Measurements from ENCODE around the gene PACRG.

The PACRG gene

DNA sequence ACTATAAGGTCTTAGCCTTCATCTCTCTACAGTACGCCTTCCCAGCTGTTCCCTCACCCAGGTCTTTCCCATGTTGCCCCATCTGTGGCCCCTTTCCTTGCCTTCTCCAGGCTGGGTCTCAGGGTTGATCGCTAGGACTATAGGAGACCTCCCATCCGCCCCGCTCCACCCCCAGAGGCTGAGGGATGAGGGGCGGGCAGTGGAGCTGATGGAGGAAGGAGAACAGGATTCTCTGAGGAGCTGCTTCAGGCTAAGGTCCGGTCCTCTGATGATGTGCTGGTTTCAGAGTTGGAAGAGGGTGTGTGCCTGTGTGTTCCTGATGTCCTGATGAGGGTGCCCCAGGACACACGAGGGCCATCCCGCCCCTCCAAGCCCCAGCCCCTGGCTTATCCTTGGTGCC, 531.9 kb downstream of the PACRG start:
- DNase-seq: no peak

DNA sequence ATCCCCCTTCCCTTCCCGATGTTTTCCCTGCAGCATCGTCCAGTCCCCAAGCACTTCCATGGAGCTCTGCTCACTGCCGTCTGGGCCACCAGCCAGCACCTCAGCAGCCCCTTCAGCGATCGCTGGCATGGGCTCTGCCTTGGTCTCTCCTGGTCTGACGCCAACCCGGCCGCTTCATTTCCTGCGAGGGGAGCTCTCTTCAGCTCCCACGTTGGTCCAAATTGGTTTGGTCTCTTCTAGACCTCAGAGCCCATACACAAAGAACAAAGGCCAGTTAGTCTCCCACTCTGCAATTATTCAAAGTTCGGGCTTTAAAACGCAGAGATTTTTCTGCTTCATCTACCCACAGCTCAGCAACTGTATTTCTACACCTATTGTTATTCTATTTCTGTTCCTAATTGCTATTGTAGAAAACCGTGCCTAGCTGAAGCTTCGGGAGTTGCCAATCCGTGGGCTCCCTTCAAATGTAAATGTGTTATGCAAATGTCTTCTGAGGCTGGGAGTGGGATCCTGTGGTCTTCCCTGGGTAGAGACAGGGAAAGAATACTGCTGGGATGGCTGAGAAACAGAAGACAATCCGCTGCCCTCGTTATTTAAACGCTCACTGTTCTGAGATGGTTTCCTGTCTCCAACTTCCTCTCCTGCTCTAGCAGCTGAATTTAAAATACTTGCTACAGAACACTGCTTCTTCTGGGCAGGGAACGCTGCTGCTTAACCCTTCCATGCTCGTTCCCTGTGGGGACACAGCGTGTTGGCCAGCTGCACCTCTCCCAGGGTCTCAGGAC, 532.5 kb downstream of the PACRG start:
- DNase-seq: no peak

DNA sequence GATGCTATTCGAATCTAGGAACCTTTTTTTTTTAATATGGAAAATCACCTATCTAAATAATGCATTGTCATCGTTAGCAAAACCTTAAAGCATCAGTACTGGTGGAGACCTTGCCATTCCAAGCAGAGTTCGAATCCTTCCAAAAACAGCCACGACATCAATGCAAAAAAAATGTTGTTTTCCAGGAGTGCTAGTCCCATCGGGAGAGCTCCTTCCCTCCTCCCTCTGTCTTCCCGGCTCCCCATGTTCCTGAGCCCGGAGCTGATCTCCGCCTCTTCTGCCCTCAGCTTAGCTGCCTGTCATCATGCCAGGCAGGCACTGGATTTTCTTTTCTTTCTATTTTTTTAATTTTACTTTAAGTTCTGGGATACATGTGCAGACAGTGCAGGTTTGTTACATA, 533.1 kb downstream of the PACRG start:
- DNase-seq: no peak

DNA sequence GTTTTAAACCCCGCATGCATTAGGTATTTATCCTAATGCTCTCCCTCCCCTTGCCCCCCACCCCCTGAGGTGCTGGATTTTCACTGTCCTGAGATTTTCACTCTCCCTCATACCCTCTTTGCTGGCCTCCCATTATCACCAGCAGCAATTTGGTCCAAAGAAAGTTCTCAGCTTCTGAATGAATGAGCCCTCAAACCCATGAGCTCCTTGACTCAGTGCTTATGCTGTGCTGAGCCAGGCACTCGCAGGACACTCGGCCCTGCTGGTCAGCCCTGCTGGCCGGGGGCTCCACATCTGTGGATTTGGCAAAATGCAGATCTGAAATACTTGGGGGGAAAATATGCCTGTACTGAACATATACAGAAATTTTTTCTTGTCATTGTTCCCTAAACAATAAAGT, 533.6 kb downstream of the PACRG start:
- DNase-seq: no peak

DNA sequence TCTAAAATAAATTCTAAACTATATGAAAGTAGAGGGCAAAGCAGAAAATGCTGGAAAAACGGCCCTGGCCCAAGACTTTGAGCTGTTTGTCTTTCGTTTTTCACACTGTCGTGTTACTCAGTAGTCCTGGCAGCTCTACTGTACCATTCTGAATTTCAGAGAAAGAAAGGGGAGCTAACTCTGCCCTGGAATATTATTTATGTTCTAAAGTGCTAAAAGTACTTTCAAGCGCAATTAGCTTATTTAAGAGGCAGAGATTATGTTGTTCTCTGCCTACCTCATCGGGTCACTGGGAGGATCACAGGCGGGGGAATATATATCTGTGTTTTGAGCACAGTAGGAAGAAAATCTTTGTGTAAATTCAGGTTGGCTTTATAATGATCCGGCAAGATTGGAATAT, 534.3 kb downstream of the PACRG start:
- no peak for DNase-seq

DNA sequence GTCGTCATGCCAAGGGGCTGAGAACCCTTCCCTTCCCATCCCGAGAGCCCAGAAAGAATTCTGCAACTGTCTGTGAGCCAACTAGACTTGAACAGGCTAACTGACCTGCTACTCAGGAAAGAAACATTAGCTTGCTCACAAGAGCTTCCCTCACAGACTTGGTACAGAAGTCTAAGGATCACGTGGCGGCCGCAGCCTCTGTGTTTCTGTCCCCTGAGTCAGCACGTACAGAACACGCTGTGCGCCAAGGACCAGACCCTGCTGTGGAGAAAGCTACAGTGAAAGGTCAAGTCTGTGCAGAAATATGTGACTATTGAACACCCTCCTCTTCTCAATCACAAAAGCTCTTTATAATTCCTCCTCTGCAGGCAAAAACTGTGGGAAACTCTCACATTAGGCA, 535.4 kb downstream of the PACRG start:
- no peak for DNase-seq

DNA sequence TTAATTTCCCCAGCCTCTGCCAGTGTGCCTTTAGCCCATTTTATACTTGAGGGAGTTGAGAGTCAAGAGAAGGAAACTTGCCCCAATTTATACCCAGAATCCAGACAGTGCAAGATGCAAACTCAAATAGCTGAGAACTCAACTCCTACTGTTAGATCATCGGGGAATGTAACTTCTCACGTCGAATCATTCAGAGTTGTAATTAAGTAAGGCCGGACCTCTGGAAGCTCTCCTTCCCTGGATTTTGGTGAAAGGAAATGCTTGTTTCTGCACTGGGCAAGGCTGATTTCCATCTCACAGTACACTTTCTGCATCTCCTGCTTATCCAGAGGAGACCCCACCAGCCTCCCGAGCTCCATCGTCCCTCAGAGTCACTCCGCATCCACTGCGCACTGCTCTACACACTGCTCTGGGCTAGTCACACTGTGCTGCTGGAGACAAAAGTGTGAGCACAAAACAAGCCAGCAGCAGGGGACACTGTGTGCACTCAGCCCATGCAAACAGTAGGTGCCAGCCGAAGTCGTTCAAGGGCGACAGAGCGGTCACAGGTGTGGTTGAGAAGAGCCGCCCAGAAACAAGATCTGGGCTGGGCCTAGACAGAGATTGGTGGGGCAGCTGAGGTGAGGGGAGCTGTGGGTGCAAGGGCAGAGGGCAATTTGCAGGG, 536.4 kb downstream of the PACRG start:
- no peak for DNase-seq

DNA sequence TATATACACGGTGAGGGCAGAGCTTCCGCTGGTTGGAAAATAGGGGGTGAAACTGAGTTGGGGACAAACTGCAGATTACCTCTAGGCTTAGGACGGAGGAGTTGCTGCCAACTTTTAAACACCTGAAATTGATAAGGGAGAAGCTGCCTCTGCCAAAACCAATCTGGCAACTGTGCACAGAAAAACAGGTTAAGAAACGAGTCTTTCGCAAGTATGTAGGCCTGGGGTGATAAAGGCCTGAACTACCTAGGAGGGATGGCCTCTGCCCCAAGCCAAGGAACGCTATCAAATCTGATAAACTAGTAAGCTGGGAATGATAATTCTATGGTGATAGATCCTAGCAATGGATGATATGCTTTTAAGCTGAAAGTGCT, 536.9 kb downstream of the PACRG start:
- DNase-seq: no peak

DNA sequence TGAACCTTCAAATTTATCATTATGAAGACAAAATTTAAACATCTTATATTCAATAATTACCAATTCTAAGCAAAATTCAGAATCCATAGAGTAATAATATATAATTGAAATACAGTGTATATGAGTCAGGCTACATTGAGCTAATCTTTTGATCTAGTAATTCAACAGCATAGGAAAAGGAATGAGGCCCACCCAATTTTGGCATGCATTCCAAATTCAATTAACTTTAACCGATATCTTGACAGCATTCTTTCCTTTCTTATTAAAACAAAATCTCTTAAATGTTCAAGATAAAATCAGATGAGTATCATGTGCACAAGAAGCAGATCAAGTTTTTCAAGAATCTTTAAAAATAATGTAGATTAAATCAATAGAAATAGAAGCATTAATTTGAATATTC, 553.9 kb downstream of the PACRG start:
- no peak for DNase-seq

DNA sequence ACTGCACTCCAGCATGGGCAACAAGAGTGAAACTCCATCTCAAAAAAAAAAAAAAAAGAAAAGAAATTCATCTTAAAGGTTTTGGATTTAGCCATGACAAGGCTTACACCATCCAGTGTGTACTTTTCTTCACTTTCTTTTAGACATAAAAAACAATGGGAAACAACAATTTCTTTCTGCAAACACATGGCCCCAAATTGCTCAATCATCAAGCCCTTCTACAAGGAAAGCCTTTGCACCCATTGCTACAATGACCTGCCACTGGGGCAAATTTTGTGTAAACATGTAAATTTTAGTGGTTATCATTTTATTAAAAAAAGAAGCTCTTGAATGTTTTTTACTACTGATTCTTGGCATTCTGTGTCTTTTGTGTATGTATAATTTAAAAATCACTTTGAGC, 554.9 kb downstream of the PACRG start:
- DNase-seq: no peak

DNA sequence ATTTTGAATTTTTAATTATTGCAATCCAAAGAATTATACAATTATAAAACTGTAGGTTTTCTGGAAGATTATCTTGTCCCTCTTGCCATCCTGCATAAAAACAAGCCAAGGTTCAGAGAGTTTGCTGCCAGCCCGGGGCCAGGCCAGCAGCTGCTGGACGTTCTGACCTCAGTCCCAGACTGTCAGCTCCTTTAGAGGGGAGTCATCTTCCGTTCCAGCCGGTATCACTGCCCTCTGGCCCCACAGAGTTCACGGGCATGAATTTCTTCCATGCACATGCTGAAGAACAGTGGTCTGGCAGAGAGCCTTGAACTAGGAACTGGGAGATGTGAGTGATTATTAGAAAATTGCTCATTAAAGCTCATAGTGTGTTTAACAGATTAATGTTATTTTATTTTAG, 556.4 kb downstream of the PACRG start:
- no peak for DNase-seq

DNA sequence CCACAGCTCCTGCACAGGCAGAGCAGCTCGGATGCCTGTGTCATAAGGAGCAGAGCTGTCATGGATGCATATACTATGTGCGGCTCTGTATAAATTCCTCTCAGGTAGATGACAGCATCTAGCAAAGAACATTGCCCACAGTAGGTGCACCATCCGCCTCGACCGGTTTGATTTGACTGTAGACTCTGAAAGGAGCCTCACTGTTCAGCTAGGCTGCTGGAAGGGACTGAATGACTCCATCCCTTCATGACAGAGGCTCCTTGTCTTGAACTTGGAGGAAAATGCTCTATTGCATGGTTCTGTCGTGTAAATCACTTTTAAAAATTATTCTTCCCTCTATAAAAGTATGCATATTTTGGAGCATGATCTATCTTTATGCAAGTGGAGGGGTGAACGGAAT, 557.9 kb downstream of the PACRG start:
- no peak for DNase-seq

DNA sequence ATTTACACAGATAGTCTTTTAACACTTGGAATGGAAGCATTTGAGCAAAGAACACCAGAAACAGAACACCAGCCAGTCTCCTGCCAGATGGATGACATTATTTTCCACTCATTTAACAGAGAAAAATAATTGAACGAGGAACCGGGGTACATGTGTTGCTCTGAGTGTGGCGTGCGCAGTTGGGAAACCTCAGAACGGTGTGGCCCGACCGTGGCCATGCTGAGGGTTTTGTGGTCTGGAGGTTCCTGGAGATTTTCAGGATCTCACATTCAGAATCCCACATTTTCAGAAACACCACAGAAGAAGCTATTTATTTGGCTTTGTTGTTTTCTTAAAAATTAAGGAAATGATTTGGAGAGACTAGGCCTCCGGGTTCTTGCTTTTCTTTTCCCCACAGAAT, 559.9 kb downstream of the PACRG start:
- no peak for DNase-seq

DNA sequence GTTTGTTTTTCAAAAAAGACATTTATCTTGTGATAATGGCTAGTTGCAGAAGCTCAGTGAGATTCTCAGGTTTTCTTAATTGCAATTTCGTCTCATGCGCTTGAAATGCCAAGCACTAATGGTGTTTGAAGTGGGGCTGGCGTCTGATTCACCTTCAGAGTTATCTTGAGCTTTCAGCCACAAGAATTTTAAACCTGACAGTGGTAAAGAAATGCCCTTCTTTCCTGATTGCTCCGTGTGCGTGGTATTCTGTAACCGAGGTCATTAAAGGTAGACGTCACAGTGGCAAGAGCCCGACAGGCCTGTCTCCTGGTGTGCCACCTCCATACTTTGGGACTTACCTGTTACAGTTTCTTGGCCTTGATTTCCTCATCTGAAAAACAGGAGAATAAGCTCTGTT, 560.3 kb downstream of the PACRG start:
- no peak for DNase-seq

DNA sequence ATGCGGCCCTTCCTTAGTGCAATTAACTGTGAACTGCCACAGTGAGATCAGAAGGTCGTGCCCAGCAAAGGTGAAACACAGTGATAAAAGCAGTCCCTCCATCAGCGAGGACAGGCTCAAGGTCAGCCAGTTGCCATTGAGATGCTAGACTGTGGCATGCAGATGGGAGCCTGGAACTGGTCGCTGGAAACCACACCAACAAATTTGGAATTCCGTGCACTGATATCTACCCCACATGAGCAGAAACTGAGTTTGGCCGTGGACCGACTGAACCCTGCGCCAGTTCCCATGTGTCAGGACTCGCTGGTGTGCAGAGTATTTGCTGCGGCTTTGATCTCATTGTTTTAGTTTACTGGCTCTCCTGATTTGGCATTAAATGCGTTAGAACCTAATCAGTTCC, 561.1 kb downstream of the PACRG start:
- no peak for DNase-seq

DNA sequence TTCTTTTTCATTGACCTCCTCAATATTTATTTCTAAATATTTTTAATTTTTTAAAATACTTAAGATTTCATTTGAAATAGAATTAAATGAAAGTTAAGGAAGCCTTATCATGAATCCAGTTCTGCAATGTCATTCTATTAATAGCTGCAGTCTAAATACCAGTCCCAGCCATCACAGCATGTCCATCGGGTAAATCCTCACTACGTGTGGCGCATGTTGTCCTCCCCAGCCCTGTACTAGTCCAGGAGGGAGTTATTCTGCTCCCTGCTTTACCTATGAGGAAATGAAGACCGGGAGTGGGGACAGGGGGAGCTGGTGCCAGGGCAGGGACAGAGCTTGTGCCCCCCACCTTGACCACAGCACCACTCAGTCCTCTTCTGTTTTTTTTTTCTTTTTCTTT, 561.7 kb downstream of the PACRG start:
- DNase-seq: no peak

DNA sequence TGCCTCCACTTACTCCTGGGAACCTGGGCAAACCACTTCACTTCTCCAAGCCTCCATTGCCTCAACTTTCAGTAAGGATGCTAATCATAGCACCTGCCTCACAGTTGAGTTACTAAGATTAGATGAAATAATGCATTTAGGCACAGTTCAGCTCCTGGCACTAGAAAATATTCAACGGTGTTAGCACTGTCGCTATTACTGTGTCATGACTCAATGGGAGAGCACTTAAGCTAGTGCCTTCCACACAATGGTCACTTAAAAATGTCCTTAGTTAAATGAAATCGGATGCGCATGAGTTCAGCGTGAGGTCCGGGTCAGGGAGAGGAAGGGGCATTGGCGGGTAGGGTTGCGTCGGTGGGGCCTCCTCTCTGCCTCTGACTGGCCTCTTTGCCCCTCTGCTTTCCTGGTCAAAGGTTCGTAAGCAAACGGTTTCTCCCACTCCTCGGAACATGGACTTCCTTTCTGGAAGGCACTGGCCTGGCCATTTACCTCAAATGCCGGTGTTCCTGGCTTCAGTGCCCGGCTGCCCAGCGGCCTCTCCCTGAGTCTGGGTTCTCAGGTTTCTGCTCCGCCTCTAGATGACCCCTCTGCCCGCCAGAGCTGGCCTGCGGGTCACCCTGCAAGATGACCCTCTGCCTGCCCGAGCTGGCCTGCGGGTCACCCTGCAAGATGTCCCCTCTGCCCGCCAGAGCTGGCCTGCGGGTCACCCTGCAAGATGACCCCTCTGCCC, 562.9 kb downstream of the PACRG start:
- no peak for DNase-seq

DNA sequence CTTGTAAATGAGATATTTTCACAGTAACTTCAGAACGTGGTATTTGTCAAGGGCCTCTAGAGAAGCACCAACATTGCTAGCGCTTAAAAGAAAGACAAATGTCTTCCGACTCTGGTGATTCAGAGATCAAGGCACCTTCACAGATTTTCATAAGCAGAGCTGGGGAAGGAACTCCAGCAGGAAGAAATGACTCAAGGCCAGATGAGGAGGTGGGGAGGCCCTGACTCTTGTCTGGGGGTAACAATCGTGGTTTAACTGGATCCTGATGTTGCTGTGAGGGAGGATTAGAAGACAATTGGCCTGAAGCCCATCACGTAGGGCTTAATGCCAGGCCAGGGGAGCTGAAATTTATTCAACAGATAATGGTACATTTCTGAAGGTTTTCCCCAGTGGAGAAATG, 563.8 kb downstream of the PACRG start:
- DNase-seq: no peak

DNA sequence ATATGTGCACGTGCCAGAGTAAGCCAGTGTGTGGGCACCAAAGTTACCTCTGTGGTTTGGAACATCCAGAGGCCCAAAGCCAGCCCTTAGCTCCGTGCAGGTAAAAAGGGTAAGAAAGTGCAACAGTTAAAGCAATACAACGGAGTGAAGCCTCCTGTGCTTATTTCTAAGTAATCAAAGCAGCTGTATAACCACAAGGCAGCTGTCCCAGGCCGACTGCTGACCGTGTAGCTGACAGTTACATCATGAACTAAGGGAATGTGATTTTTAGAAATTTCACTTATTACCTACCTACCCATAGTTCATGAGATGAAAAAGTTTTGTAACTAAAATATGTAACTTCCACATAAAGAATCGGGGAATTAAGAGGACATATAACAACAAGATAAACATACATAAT, 565.5 kb downstream of the PACRG start:
- DNase-seq: no peak

DNA sequence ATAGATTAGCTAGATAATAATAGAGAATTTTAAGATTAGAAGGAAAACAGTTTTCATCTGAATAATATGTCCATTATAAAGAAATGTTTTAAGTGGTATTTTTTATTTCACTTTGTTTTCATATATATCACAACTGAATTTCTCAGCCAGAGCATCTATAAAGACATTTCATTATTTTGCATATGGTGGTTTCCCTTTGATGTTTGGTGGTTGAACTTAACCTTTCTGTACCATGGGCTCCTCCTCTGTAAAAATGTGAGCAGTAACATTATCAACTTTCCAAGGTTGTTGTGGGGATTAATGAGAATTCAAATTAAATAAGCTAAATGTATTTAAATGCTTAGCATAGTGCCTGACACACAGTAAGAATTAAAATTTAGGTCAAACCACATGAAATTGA, 567.0 kb downstream of the PACRG start:
- DNase-seq: no peak

DNA sequence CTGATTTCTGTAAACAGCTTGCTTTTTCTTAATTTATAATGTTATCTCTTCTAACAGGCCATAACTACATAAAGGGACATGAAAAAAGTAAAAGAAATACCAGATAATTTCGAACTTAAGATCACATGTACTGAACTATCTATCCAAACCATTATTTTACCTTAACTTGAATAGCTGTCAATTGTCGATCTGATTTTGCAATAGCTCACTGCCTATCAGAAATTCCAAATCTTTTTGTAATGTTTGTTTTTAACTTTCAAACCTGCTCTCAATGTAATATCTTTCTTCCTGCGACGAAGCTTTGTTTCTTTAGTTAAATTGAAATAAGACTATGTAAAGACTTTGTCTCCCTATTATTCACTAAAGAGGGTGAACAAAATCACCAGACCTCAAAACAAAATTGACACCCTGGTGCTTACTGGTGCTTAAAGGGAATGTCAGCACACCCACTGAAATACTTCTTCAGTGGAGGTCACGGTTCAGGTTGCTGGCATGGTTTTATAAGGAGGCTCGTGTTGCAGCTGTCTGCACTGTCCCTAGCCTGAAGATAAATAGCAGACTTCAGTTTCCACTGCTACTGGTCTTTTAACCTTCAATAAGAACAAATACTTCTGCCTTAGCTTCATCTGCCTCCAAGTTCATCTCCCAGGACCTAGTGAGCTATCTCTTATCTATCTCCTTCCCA, 569.2 kb downstream of the PACRG start:
- no peak for DNase-seq

DNA sequence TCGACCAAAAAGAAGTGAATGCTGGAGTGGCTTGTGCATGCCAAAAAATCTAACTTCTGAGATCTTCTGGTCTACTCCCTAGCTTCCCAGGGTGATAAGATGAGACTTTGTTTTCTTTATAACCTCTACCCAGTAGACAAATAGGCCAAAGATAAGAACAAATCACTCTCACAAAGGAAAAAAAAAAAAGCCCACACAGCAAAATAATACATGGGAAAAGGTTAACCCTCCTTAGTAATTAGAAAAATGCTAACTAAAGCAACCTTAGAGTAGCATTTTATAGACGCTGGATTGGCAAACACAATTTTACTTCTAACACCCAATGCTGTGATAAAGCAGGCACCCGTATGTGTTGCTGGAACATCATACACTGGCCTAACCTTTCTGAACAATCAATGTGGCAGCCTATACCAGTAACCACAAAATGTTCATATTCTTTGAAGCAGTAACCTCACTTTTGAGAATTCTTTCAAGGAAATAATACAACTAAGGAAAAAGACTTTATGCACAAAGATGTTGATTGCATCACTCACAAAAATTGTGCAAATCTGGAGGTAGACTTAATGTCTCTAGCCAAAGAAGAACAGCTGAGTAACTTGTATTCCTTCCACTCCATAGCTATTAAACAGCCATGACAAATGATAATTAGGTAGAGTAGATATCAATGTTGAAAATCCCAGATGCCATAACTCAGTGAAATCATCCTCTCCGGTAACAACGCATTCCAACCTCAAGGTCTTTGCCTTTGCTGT, 570.5 kb downstream of the PACRG start:
- no peak for DNase-seq

DNA sequence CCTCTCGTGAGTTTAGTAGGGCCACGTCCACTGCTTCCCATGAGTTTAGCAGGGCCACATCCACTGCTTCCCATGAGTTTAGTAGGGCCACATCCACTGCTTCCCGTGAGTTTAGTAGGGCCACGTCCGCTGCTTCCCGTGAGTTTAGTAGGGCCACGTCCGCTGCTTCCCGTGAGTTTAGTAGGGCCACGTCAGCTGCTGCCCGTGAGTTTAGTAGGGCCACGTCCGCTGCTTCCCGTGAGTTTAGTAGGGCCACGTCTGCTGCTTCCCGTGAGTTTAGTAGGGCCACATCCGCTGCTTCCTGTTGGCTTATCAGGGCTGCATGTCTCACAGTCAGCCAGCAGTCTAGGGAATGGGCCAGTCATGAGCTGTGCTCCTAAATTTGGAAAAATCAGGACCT, 573.1 kb downstream of the PACRG start:
- no peak for DNase-seq
